ENCODE results near the gene PRR12.
"Not testable (repeated sequence)": the region's sequence is repeated elsewhere in the genome, so short reads cannot be mapped to it uniquely, and the experiment has no call there.

PRR12 gene

DNA sequence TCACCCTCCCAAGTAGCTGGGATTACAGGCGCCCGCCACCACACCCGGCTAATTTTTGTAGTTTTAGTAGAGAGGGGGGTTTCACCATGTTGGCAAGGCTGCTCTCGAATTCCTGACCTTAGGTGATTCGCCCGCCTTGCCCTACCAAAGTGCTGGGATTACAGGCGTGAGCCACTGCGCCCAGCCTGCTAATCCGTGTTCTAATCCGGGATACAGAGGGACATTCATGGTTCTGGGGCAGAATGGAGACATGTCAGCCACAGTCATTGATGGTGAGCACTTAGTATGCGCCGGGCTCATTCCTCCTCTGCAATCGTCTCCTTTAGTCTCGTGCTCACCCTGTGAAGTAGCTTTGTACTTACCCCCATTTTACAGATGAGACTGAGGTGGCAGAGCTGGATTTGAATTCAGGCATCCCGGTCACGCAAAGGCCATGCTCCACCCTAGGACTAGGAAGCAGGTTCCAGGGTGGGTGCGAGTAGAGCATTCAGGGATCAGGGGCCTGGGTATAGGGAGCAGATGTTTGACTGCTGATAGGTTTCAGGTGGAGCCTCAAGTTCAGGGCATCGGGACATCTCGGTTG is 40.7 kb downstream of the PRR12 start:
- H3K27ac ChIP-seq (ENCODE audit: low read depth in 2 of 2, low read length in 2 of 2): no peak overlapping the region
- H3K9ac ChIP-seq (ENCODE audit: low read depth in 1 of 2, low read length in 2 of 2): no peak overlapping the region
- peaks cover 3 to 9% of the 10 kb centered on the region in 2 donors for H3K36me3 ChIP-seq (ENCODE audit: control insufficient read depth in 2 of 2, insufficient read depth in 2 of 2, low read length in 2 of 2)
- H3K4me3 ChIP-seq (ENCODE audit: low read length in 2 of 2): no peak overlapping the region
- H3K27me3 ChIP-seq (ENCODE audit: control insufficient read depth in 2 of 2, insufficient read depth in 2 of 2, low read length in 2 of 2): no peaks in the 10 kb centered on the region
- no peaks in the 10 kb centered on the region for H3K9me3 ChIP-seq (ENCODE audit: control insufficient read depth in 2 of 2, low read length in 2 of 2)
- peaks cover 0 to under 1% of the 10 kb centered on the region in 2 donors for H3K4me1 ChIP-seq (ENCODE audit: control insufficient read depth in 2 of 2, insufficient read depth in 2 of 2, low read length in 2 of 2)

- peaks cover 0 to 2% of the 10 kb centered on the region in 2 donors for H3K4me1 ChIP-seq (ENCODE audit: control insufficient read depth in 2 of 2, insufficient read depth in 2 of 2, low read length in 2 of 2)
- H3K36me3 ChIP-seq (ENCODE audit: control insufficient read depth in 2 of 2, insufficient read depth in 2 of 2, low read length in 2 of 2): peaks cover 0 to 6% of the 10 kb centered on the region in 2 donors
- H3K9me3 ChIP-seq (ENCODE audit: control insufficient read depth in 2 of 2, low read length in 2 of 2): no peaks in the 10 kb centered on the region
- H3K9ac ChIP-seq (ENCODE audit: low read depth in 1 of 2, low read length in 2 of 2): no peak overlapping the region
- no peaks in the 10 kb centered on the region for H3K27me3 ChIP-seq (ENCODE audit: control insufficient read depth in 2 of 2, insufficient read depth in 2 of 2, low read length in 2 of 2)
- H3K27ac ChIP-seq (ENCODE audit: low read depth in 2 of 2, low read length in 2 of 2): no peak overlapping the region
- H3K4me3 ChIP-seq (ENCODE audit: low read length in 2 of 2): no peak overlapping the region
Observed at GRCh38 chr19:49632576-49632975, 41.6 kb downstream of the PRR12 start.

- H3K27me3 ChIP-seq (ENCODE audit: control insufficient read depth in 2 of 2, insufficient read depth in 2 of 2, low read length in 2 of 2); H3K27ac ChIP-seq (ENCODE audit: low read depth in 2 of 2, low read length in 2 of 2); H3K4me3 ChIP-seq (ENCODE audit: low read length in 2 of 2); H3K4me1 ChIP-seq (ENCODE audit: control insufficient read depth in 2 of 2, insufficient read depth in 2 of 2, low read length in 2 of 2); H3K9ac ChIP-seq (ENCODE audit: low read depth in 1 of 2, low read length in 2 of 2); H3K9me3 ChIP-seq (ENCODE audit: control insufficient read depth in 2 of 2, low read length in 2 of 2); H3K36me3 ChIP-seq (ENCODE audit: control insufficient read depth in 2 of 2, insufficient read depth in 2 of 2, low read length in 2 of 2): not testable (repeated sequence)
Observed at GRCh38 chr19:49633273-49633672, 42.3 kb downstream of the PRR12 start.

DNA sequence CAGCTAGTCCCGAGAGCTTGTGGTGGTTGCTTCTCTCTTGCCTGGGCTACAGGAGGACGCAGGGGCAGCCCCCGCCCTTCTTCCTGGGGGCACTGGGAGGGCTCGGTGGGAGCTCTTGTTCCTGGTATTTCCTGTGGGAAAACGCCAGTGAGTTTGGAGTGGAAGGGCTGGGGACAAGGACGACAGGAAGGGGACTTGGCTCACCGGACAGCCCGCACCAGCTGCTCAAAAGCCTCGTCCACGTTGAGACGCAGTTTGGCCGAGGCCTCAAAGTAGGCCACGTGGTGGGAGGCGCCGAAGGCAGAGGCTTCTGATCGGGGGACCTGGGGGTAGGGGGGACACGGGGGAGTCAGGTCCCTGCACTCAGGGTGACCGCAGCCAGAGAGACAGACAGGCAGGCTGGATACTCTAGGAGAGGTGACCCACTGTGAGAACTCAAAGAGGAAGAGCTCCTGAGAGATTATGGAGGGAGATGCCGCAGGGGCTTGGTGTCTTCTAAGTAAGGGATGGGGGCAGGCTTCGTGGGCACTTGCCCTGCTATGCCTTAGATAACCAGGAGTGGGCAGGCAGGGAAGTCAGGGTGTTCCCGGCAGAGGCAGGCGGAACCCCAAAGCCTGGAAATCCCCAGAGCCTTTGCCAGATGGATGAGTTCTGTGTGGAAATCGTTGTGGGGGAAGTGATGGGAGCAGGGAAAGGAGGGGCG is 44.7 kb downstream of the PRR12 start:
- Histone ChIP-seq H3K9me3 (ENCODE audit: control insufficient read depth in 2 of 2, low read length in 2 of 2) (no peaks in the 10 kb centered on the region), H3K9ac (ENCODE audit: low read depth in 1 of 2, low read length in 2 of 2) (no peak overlapping the region), H3K27ac (ENCODE audit: low read depth in 2 of 2, low read length in 2 of 2) (no peak overlapping the region), H3K4me1 (ENCODE audit: control insufficient read depth in 2 of 2, insufficient read depth in 2 of 2, low read length in 2 of 2) (peaks cover 10 to 21% of the 10 kb centered on the region in 2 donors), H3K27me3 (ENCODE audit: control insufficient read depth in 2 of 2, insufficient read depth in 2 of 2, low read length in 2 of 2) (no peaks in the 10 kb centered on the region), H3K4me3 (ENCODE audit: low read length in 2 of 2) (no peak overlapping the region), H3K36me3 (ENCODE audit: control insufficient read depth in 2 of 2, insufficient read depth in 2 of 2, low read length in 2 of 2) (peaks cover 0 to 6% of the 10 kb centered on the region in 2 donors)

GRCh38 chr19:49636233-49636932 is 45.4 kb downstream of the PRR12 start:
- Histone ChIP-seq H3K27ac (ENCODE audit: low read depth in 2 of 2, low read length in 2 of 2) (no peak overlapping the region), H3K9me3 (ENCODE audit: control insufficient read depth in 2 of 2, low read length in 2 of 2) (no peaks in the 10 kb centered on the region), H3K9ac (ENCODE audit: low read depth in 1 of 2, low read length in 2 of 2) (no peak overlapping the region), H3K4me1 (ENCODE audit: control insufficient read depth in 2 of 2, insufficient read depth in 2 of 2, low read length in 2 of 2) (peaks cover 17 to 26% of the 10 kb centered on the region in 2 donors), H3K4me3 (ENCODE audit: low read length in 2 of 2) (no peak overlapping the region), H3K36me3 (ENCODE audit: control insufficient read depth in 2 of 2, insufficient read depth in 2 of 2, low read length in 2 of 2) (peaks cover 0 to 6% of the 10 kb centered on the region in 2 donors), H3K27me3 (ENCODE audit: control insufficient read depth in 2 of 2, insufficient read depth in 2 of 2, low read length in 2 of 2) (no peaks in the 10 kb centered on the region)

GRCh38 chr19:49637821-49638738 is 47.1 kb downstream of the PRR12 start:
- peaks cover 26 to 33% of the 10 kb centered on the region in 2 donors for H3K4me1 ChIP-seq (ENCODE audit: control insufficient read depth in 2 of 2, insufficient read depth in 2 of 2, low read length in 2 of 2)
- H3K27me3 ChIP-seq (ENCODE audit: control insufficient read depth in 2 of 2, insufficient read depth in 2 of 2, low read length in 2 of 2): no peaks in the 10 kb centered on the region
- H3K4me3 ChIP-seq (ENCODE audit: low read length in 2 of 2): peak overlapping the region; percentile 51 to 84
- H3K9ac ChIP-seq (ENCODE audit: low read depth in 1 of 2, low read length in 2 of 2): peak overlapping the region; percentile 75 to 94
- no peaks in the 10 kb centered on the region for H3K9me3 ChIP-seq (ENCODE audit: control insufficient read depth in 2 of 2, low read length in 2 of 2)
- peaks cover 0 to 6% of the 10 kb centered on the region in 2 donors for H3K36me3 ChIP-seq (ENCODE audit: control insufficient read depth in 2 of 2, insufficient read depth in 2 of 2, low read length in 2 of 2)
- H3K27ac ChIP-seq (ENCODE audit: low read depth in 2 of 2, low read length in 2 of 2): peak overlapping the region; percentile 81 to 86

- H3K9me3 ChIP-seq (ENCODE audit: control insufficient read depth in 2 of 2, low read length in 2 of 2): no peaks in the 10 kb centered on the region
- H3K27me3 ChIP-seq (ENCODE audit: control insufficient read depth in 2 of 2, insufficient read depth in 2 of 2, low read length in 2 of 2): no peaks in the 10 kb centered on the region
- peaks cover 33 to 39% of the 10 kb centered on the region in 2 donors for H3K4me1 ChIP-seq (ENCODE audit: control insufficient read depth in 2 of 2, insufficient read depth in 2 of 2, low read length in 2 of 2)
- peaks cover 0 to 6% of the 10 kb centered on the region in 2 donors for H3K36me3 ChIP-seq (ENCODE audit: control insufficient read depth in 2 of 2, insufficient read depth in 2 of 2, low read length in 2 of 2)
- H3K27ac ChIP-seq (ENCODE audit: low read depth in 2 of 2, low read length in 2 of 2): peak overlapping the region; percentile 88 to 100
- H3K9ac ChIP-seq (ENCODE audit: low read depth in 1 of 2, low read length in 2 of 2): peak overlapping the region; percentile 84 to 94
- peak overlapping the region; percentile 57 to 84 for H3K4me3 ChIP-seq (ENCODE audit: low read length in 2 of 2)
Observed at GRCh38 chr19:49639401-49640112, 48.6 kb downstream of the PRR12 start.

DNA sequence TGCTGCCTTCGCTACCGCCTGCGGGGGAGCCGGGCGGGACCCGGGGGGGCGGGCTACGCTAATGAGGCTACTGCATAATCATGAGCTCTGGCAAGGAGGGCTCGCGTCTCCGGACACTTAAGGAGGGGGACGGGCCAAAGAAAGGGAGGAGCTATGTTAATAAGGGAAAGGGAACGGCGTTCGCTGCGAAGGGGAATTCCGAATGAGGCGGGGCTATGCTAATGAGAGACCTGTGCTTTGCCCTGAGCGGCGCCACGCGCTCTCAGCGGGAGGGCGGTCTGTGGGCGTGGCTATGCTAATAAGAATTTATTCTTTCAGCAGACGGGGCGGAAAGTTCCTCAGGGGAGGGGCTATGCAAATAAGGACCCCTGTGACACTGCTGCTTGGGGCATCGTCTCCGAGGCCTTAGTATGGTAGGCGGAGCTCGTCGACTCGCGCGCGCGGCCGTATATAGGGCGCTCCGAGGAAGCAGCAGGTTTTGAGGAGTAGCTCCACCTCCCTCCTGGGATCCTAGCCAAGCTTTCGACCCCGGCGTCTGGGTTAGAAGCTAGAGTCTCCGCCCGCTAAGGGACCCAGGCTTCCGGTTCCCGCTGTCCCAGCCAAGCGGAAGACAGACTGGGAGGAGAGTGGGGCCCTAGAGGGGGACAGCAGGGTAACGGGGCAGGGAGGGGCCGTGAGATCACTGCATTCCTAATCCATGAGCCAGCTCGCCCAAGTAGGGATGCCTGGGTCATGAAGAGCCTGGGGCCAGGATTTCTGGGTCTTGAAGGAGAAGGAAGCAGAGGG is 49.3 kb downstream of the PRR12 start, which contains the start of gene RRAS:
Gene RRAS, minus strand, starts transcription at position 31 of the 786 bp plus-strand sequence. CDS start 45 bp downstream, outside the sequence.
- peak within 1 kb of the TSS; percentile 74 to 85 for H3K4me3 ChIP-seq (ENCODE audit: low read length in 2 of 2)
- H3K4me1 ChIP-seq (ENCODE audit: control insufficient read depth in 2 of 2, insufficient read depth in 2 of 2, low read length in 2 of 2): peaks cover 33 to 41% of the 10 kb centered on the region in 2 donors
- peak within 1 kb of the TSS; percentile 99 to 100 for H3K27ac ChIP-seq (ENCODE audit: low read depth in 2 of 2, low read length in 2 of 2)
- no peaks in the 10 kb centered on the region for H3K27me3 ChIP-seq (ENCODE audit: control insufficient read depth in 2 of 2, insufficient read depth in 2 of 2, low read length in 2 of 2)
- H3K9ac ChIP-seq (ENCODE audit: low read depth in 1 of 2, low read length in 2 of 2): peak within 1 kb of the TSS; percentile 94 to 99
- H3K9me3 ChIP-seq (ENCODE audit: control insufficient read depth in 2 of 2, low read length in 2 of 2): no peaks in the 10 kb centered on the region
- peaks cover under 1 to 13% of the 10 kb centered on the region in 2 donors for H3K36me3 ChIP-seq (ENCODE audit: control insufficient read depth in 2 of 2, insufficient read depth in 2 of 2, low read length in 2 of 2)
